K562 (cell line): Measurements from ENCODE around the gene RPLP2. TPM values are rescaled to one million over a fixed set of nuclear protein-coding genes. Genes with fewer than 3 reads are reported as not detected.
A peak's percentile ranks its signal among the peaks of the same experiment; 100 is the strongest.

ENCODE experiments used
- AFF1 ChIP-seq, 2 experiments: fragments of 450-650 bp; IDR thresholded peaks; 2 replicates each; pipeline ENCODE4 v1.6.1; 2018; ENCODE audit warnings: mild to moderate bottlenecking in 2 of 2, low read depth in 1 of 2; ENCODE audit not compliant: partially characterized antibody in 2 of 2
- CTBP1 ChIP-seq: fragments of 450-650 bp; IDR thresholded peaks from 2 replicates; pipeline ENCODE4 v1.6.1; 2016; ENCODE audit warnings: borderline replicate concordance
- ETS2 ChIP-seq: IDR thresholded peaks from 2 replicates; pipeline ENCODE4 v1.6.1; 2016; ENCODE audit warnings: borderline replicate concordance, missing genetic modification characterization, mild to moderate bottlenecking, moderate library complexity, missing compliant biosample characterization; ENCODE audit not compliant: poor library complexity, severe bottlenecking
- FIP1L1 ChIP-seq: fragments of 200-400 bp; formaldehyde crosslinking; IDR thresholded peaks from 2 replicates; pipeline ENCODE4 v1.6.1; 2018; ENCODE audit warnings: mild to moderate bottlenecking, low read depth, low read length; ENCODE audit not compliant: poor library complexity, severe bottlenecking
- FOXK2 ChIP-seq, 2 experiments: fragments of 450-650 bp; IDR thresholded peaks in 1 of 2; conservative IDR thresholded peaks in 1 of 2; 2 replicates each; pipeline ENCODE4 v1.6.1; 2016; ENCODE audit warnings: low read depth in 2 of 2, mild to moderate bottlenecking in 1 of 2
- JUNB ChIP-seq: fragments of 450-650 bp; formaldehyde crosslinking; conservative IDR thresholded peaks from 2 replicates; pipeline ENCODE4 v1.4.0; 2020; ENCODE audit warnings: mild to moderate bottlenecking
- LEF1 ChIP-seq: fragments of 450-650 bp; IDR thresholded peaks from 2 replicates; pipeline ENCODE4 v1.6.1; 2016; ENCODE audit warnings: mild to moderate bottlenecking
- MXI1 ChIP-seq: IDR thresholded peaks from 2 replicates; pipeline ENCODE4 v1.6.1; 2011; ENCODE audit warnings: low read depth, mild to moderate bottlenecking, improper control_type of control experiment, low read length
- MYC ChIP-seq, 2 experiments: fragments of 250-450 bp in 1 of 2; sonication (Bioruptor Pico) in 1 of 2; IDR thresholded peaks; 2 replicates each; pipeline versions ENCODE4 v1.5.1 to v1.6.1; 2012 to 2021; ENCODE audit warnings: low read depth in 2 of 2, borderline replicate concordance in 1 of 2, improper control_type of control experiment in 1 of 2, low read length in 1 of 2, mild to moderate bottlenecking in 1 of 2, moderate library complexity in 1 of 2
- PCBP1 ChIP-seq: fragments of 200-400 bp; formaldehyde crosslinking; IDR thresholded peaks from 2 replicates; pipeline ENCODE4 v1.6.1; 2018; ENCODE audit warnings: mild to moderate bottlenecking, low read depth, low read length; ENCODE audit not compliant: poor library complexity, severe bottlenecking
- polyA plus RNA-seq, 8 experiments: library from polyadenylated mRNA; depleted of rRNA in 4 of 8; stranded (reverse) in 5 of 8; unstranded in 3 of 8; fragments of >200 nt; fragmentation: Nextera tagmentation in 2 of 8; fragmentation: Illumina TruSeq in 1 of 8; extraction: Ambion mirVana in 2 of 8; extraction: Trizol in 1 of 8; gene quantifications; 2 replicates each; pipeline versions ENCODE4 v1.2.1 to v1.2.3, GENCODE V29; 2011 to 2014; ENCODE audit warnings: inconsistent platforms in 1 of 8, missing spikeins in 1 of 8
- total RNA-seq, 7 experiments: library from RNA; depleted of rRNA in 6 of 7; stranded (reverse); fragments of >200 nt in 6 of 7; fragmentation: Illumina TruSeq in 2 of 7; extraction: Trizol in 2 of 7; gene quantifications; 2 replicates each; pipeline versions ENCODE4 v1.2.1 to v1.2.3, GENCODE V29; 2011 to 2021; ENCODE audit warnings: low replicate concordance in 1 of 7

Gene RPLP2
- total and polyA plus RNA-seq, 9 of the 15 experiments (the other 6 are each of a cell fraction or from before 2014, with no cell fraction given): 528 to 3,807 (median 1,633) TPM

GRCh38 chr11:827146-827896 is 17.6 kb downstream of the RPLP2 start (continued):
- no peak for TF ChIP-seq ETS2 (tag)
- TF ChIP-seq FOXK2 (conservative IDR thresholded peaks at IDR 0.05 in 1 of 2, IDR thresholded peaks at IDR 0.05 in 1 of 2; ENCODE audit: low read depth in 2 of 2): peak in 1 of 2 experiments; percentile 30; a peak in 1 of 4 replicates
- peak; percentile 63 for TF ChIP-seq PCBP1
- TF ChIP-seq FIP1L1: peak; percentile 12
- no peak for TF ChIP-seq AFF1 (IDR thresholded peaks at IDR 0.05; ENCODE audit: low read depth in 1 of 2, partially characterized antibody in 2 of 2)
- TF ChIP-seq MXI1: no peak
- peak; percentile 91 for TF ChIP-seq MYC (IDR thresholded peaks at IDR 0.05; ENCODE audit: low read depth, low read length)
- TF ChIP-seq MYC (CRISPR knock-in tag; IDR thresholded peaks at IDR 0.05; ENCODE audit: borderline replicate concordance, low read depth): peak; percentile 87; the same call in 1 of the 2 replicates
- TF ChIP-seq LEF1: peak; percentile 48; the same call in 1 of the 2 replicates
- TF ChIP-seq CTBP1: peak; percentile 87
- no peak for TF ChIP-seq JUNB (CRISPR knock-in tag)
- TF ChIP-seq, all 486 proteins: peak for 84
